Airway epithelial cell (primary cell): ENCODE results near the gene RBM41. TPM values are rescaled to one million over a fixed set of nuclear protein-coding genes. Genes with fewer than 3 reads are reported as not detected.

Experiments used
- total RNA-seq: library from RNA; depleted of rRNA; stranded (reverse); fragments of >200 nt; gene quantifications from 2 replicates; pipeline ENCODE4 v1.2.3, GENCODE V29; 2015

The RBM41 gene
- 7.3 and 11.5 TPM in 2 replicates for total RNA-seq

GRCh38 chrX:107118322-107119147 is at the start of gene RBM41:
Gene RBM41 (minus strand): TSS chrX:107118822. CDS start chrX:107118773, 49 bp downstream.

Other genes starting within 250 kb of the RBM41 start
- gene RIPPLY1, start 215.5 kb downstream of the RBM41 start, total RNA-seq, result not detected in 2 replicates
- not detected in 2 replicates for gene CLDN2, start 198.4 kb downstream of the RBM41 start, total RNA-seq
- 14.1 and 17.8 TPM in 2 replicates for gene MORC4, start 118.6 kb downstream of the RBM41 start, total RNA-seq
- 2.0 and 3.5 TPM in 2 replicates for gene NUP62CL, start 87.6 kb upstream of the RBM41 start, total RNA-seq
- not detected in 2 replicates for gene DNAAF6, start 87.8 kb upstream of the RBM41 start, total RNA-seq